NB4 (cell line): ENCODE measurements around the gene IFNLR1.

Source experiments
- DNase-seq: peaks from one replicate; pipeline ENCODE4 v3.0.0; 2010; ENCODE audit warnings: low read depth
- H3K4me3 ChIP-seq: one replicate; pipeline ENCODE4 v1.5.1; 2011; ENCODE audit warnings: mild to moderate bottlenecking, low read depth, low read length, moderate library complexity
- MYC ChIP-seq: IDR thresholded peaks from 2 replicates; pipeline ENCODE4 v1.6.1; 2011; ENCODE audit warnings: low read depth, low read length
- POLR2A ChIP-seq: IDR thresholded peaks from 2 replicates; pipeline ENCODE4 v1.6.1; 2011; ENCODE audit warnings: mild to moderate bottlenecking; ENCODE audit not compliant: insufficient read length; ENCODE audit errors: extremely low read depth
- TF ChIP-seq, protein P1 (sequence below): IDR thresholded peaks from one replicate; pipeline ENCODE4 v1.5.1; 2012; ENCODE audit warnings: low read depth, low read length
- TF ChIP-seq, protein P2 (sequence below): IDR thresholded peaks from 2 replicates; pipeline ENCODE4 v1.6.1; 2011; ENCODE audit warnings: low read depth, low read length

Gene IFNLR1

DNA sequence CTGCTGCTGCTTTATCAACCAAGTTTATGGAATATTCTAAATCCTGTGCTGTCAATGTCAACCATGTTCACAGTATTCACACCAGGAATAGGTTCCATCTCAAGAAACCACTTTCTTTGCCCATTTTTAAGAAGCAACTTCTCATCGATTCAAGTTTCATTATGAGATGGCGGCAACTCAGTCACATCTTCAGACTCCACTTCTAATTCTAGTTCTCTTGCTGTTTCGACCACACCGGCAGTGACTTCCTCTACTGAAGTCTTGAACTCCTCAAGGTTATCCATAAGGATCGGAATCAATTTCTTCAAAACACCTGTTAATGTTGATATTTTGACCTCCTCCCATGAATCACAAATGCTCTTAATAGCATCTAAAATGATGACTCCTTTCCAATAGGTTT is 39.7 kb upstream of the IFNLR1 start:
- H3K4me3 ChIP-seq: no peak overlapping the region
- TF ChIP-seq POLR2A: no peak
- TF ChIP-seq MYC: no peak
- TF ChIP-seq, protein P1, sequence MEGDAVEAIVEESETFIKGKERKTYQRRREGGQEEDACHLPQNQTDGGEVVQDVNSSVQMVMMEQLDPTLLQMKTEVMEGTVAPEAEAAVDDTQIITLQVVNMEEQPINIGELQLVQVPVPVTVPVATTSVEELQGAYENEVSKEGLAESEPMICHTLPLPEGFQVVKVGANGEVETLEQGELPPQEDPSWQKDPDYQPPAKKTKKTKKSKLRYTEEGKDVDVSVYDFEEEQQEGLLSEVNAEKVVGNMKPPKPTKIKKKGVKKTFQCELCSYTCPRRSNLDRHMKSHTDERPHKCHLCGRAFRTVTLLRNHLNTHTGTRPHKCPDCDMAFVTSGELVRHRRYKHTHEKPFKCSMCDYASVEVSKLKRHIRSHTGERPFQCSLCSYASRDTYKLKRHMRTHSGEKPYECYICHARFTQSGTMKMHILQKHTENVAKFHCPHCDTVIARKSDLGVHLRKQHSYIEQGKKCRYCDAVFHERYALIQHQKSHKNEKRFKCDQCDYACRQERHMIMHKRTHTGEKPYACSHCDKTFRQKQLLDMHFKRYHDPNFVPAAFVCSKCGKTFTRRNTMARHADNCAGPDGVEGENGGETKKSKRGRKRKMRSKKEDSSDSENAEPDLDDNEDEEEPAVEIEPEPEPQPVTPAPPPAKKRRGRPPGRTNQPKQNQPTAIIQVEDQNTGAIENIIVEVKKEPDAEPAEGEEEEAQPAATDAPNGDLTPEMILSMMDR: no peak
- TF ChIP-seq, protein P2, sequence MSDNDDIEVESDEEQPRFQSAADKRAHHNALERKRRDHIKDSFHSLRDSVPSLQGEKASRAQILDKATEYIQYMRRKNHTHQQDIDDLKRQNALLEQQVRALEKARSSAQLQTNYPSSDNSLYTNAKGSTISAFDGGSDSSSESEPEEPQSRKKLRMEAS: no peak
- DNase-seq: no peak

DNA sequence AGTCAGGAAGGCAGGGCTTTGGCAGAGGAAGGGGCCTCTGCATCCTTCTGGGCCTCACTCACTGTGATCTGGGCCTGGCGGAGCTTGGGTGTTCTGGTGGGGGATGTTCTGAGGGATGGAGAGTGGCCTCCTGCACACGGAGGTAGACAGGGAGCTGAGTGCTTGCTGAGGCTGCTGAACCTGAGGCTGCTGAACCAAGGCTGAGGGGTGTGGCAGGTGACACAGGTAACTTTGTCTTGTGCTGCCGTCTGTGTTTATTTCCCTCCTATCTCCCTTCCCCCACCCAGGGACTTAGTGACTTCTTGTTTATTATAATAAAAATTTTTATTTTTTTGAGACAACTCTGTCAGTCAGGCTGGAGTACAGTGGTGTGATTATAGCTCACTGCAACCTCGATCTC is 37.7 kb upstream of the IFNLR1 start:
- no peak for DNase-seq
- no peak for TF ChIP-seq MYC
- TF ChIP-seq, protein P2: no peak
- TF ChIP-seq, protein P1: no peak
- no peak for TF ChIP-seq POLR2A
- H3K4me3 ChIP-seq: no peak overlapping the region

DNA sequence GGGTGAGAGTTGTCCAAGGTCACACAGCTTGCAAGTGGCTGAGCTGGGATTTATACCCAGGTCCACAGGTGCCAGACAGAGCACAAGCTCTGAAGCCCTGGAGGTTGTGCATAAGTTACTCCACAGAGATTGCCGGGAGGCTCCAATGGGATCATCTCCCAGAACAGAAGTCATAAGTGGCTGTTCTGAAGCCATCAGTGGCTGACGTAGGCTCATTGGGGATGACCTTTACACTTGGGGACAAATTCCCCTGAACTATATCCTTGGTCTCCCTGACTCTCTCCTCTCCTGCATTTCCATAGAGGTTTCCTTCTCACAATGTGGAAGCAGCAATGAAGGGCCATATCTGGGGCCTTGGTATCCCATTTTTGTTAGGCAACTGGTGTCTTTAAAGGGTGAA is 37.0 kb upstream of the IFNLR1 start:
- H3K4me3 ChIP-seq: no peak overlapping the region
- DNase-seq: no peak
- TF ChIP-seq, protein P1: no peak
- TF ChIP-seq POLR2A (no peak), MYC (no peak)
- TF ChIP-seq, protein P2: no peak

DNA sequence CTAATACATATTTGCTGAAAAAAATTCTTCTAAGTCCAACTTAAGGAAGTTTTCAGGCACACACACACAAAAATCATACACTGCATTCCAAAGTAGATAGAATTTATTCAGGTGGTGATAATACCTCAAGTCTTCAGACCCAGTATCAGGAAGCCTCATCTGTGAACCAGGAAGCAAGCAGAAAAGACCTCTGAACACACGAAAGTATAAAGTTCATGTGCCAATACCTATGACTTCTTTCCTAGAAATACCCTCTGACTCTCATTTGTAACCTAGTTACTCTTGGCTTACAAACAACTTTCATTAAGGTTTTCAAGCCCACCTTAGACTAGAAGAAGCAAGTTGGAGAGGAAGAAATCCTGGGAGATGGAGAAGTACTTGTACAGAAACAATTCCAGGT is 35.7 kb upstream of the IFNLR1 start:
- TF ChIP-seq, protein P1: no peak
- TF ChIP-seq MYC (no peak), POLR2A (no peak)
- TF ChIP-seq, protein P2: no peak
- no peak for DNase-seq
- H3K4me3 ChIP-seq: no peak overlapping the region

DNA sequence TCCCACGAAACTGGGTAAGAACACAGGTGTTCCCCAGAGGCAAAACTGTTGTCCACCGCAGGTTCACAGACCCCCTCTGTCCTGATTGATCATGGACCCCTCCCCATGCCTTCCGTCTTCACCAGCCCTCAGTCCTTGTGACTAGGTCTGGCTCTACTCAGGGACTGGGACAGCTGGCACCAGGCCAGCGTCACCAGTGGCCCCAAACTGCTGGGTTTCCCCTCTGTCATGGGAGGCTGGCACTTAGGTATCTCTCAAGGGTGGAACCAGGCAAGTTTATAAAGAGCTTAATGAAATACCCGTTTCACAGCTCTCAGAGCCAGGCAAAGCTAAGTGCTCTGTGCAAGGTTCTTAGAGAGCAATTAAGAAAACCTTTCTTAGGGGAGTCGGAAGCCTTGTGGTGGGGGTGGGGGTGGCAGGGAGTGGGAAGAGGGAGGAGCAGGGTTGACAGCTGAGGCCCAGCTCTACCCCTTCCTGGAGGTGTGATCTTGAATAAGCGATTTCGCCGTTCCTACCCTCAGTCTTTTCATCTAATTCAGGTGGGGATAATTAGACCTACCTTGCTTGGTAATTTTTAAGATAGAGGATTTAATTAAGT is 35.0 kb upstream of the IFNLR1 start:
- TF ChIP-seq, protein P2: no peak
- no peak for TF ChIP-seq POLR2A
- TF ChIP-seq MYC: no peak
- TF ChIP-seq, protein P1: no peak
- DNase-seq: no peak

DNA sequence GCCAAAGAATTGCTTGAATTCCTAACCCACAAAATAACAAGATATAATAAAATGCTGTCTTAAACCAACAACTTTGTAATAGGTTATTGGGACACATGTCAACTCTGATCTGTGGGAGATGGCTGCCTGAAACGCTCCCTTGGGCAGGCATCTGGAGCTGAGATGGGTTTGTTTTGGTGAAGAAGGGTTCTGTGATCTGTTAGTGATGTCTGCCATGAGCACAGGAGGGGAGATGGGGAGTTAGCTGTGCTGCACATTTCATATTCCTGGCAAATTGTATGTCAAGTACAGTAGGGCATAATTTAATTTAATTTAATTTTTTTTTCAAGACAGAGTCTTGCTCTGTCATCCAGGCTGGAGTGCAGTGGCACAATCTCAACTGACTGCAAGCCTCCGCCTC is 34.2 kb upstream of the IFNLR1 start:
- TF ChIP-seq, protein P1: no peak
- TF ChIP-seq POLR2A (no peak), MYC (no peak)
- TF ChIP-seq, protein P2: no peak
- no peak overlapping the region for H3K4me3 ChIP-seq
- no peak for DNase-seq

More for the DNA sequence above, 35.0 kb upstream of the IFNLR1 start:
- H3K4me3 ChIP-seq: no peak overlapping the region
